ENCODE measurements around the gene ROBO4. TPM values are rescaled to one million over a fixed set of nuclear protein-coding genes. Genes with fewer than 3 reads are reported as not detected.

The ROBO4 gene
- total RNA-seq, 6 experiments from 2014 or later = 3.6 to 18.8 (median 9.0) TPM

- Histone ChIP-seq H3K27ac (no peak overlapping the region), H3K27me3 (peaks cover 8 to 19% of the 10 kb centered on the region in 2 donors), H3K4me1 (peaks cover 0 to 10% (median 0%) of the 10 kb centered on the region in 4 donors), H3K36me3 (no peaks in the 10 kb centered on the region), H3K4me3 (no peak overlapping the region), H3K9me3 (no peaks in the 10 kb centered on the region)
- intact Hi-C loops (cut with DNase I) = no loop called here
- no peak for ATAC-seq
- no CpG with 5 or more reads among the region's 9 CpGs for WGBS (ENCODE audit: insufficient coverage, low coverage, low lambda C conversion rate, missing lambda C conversion rate)
- no peak for DNase-seq
- TF ChIP-seq POLR2A (IDR thresholded peaks at IDR 0.05) = no peak
- TF ChIP-seq, protein P1, sequence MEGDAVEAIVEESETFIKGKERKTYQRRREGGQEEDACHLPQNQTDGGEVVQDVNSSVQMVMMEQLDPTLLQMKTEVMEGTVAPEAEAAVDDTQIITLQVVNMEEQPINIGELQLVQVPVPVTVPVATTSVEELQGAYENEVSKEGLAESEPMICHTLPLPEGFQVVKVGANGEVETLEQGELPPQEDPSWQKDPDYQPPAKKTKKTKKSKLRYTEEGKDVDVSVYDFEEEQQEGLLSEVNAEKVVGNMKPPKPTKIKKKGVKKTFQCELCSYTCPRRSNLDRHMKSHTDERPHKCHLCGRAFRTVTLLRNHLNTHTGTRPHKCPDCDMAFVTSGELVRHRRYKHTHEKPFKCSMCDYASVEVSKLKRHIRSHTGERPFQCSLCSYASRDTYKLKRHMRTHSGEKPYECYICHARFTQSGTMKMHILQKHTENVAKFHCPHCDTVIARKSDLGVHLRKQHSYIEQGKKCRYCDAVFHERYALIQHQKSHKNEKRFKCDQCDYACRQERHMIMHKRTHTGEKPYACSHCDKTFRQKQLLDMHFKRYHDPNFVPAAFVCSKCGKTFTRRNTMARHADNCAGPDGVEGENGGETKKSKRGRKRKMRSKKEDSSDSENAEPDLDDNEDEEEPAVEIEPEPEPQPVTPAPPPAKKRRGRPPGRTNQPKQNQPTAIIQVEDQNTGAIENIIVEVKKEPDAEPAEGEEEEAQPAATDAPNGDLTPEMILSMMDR (IDR thresholded peaks at IDR 0.05) = no peak
Measured at GRCh38 chr11:124872741-124873140, 24.9 kb downstream of the ROBO4 start.

- Histone ChIP-seq H3K27ac (no peak overlapping the region), H3K4me3 (no peak overlapping the region), H3K27me3 (peaks cover 8 to 21% of the 10 kb centered on the region in 2 donors), H3K36me3 (no peaks in the 10 kb centered on the region), H3K4me1 (peaks cover 0 to 11% (median 0%) of the 10 kb centered on the region in 4 donors), H3K9me3 (no peaks in the 10 kb centered on the region)
- no peak for DNase-seq
- no peak for ATAC-seq
- TF ChIP-seq, protein P1 (IDR thresholded peaks at IDR 0.05) = no peak
- no peak for TF ChIP-seq POLR2A (IDR thresholded peaks at IDR 0.05)
- whole genome bisulfite sequencing (ENCODE audit: insufficient coverage, low coverage, low lambda C conversion rate, missing lambda C conversion rate) = 45% methylated on average over 8 of the region's 8 CpGs
- intact Hi-C loops (cut with DNase I) = no loop called here
Measured at GRCh38 chr11:124872280-124872679, 25.4 kb downstream of the ROBO4 start.

DNA sequence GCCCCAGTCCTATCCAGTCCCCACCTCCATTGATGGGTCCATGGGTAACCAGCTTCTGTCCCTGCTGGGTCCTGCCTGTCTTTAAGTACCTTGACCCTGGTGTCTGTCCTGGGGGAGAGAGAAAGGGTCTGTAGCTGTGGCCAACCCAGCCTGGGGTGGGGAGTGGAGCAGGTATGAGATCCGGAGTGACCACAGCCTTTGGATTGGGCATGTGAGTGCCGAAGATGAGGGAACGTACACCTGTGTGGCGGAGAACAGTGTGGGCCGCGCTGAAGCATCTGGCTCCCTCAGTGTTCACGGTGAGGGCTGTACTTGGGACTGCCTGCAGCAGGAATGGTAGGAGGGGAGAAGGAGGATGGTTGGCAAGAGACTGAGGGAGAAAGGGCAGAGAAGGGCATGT, 27.2 kb downstream of the ROBO4 start:
- ATAC-seq (no peak), DNase-seq (no peak)
- intact Hi-C loops (cut with DNase I) = no loop called here
- WGBS (ENCODE audit: insufficient coverage, low coverage, low lambda C conversion rate, missing lambda C conversion rate) = 48% methylated on average over 6 of the region's 7 CpGs
- H3K9me3 ChIP-seq = no peaks in the 10 kb centered on the region
- H3K4me1 ChIP-seq = peaks cover 0 to 11% (median 0%) of the 10 kb centered on the region in 4 donors
- H3K36me3 ChIP-seq = no peaks in the 10 kb centered on the region
- peaks cover 13 to 34% of the 10 kb centered on the region in 2 donors for H3K27me3 ChIP-seq
- no peak for TF ChIP-seq POLR2A (IDR thresholded peaks at IDR 0.05)
- TF ChIP-seq, protein P1 (IDR thresholded peaks at IDR 0.05) = no peak
- no peak overlapping the region for H3K27ac ChIP-seq
- H3K4me3 ChIP-seq = no peak overlapping the region

DNA sequence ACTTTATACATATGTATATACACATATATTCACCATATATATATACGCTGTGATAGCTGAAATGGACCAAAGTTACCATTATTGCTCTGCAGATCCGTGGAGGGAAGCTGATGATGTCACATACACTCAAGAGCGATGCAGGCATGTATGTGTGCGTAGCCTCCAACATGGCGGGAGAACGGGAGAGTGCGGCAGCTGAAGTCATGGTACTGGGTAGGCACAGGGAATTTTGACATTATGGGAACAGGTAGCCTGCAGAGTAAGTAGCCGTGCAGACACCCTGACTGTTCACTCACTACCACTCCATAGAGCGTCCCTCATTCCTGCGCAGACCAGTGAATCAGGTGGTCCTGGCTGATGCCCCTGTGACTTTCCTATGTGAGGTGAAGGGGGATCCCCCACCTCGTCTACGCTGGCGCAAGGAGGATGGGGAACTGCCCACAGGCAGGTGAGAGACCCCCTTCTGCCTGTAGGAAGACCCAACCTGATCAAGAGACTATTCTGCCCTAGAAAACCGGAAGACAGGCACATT, 27.7 kb downstream of the ROBO4 start:
- Histone ChIP-seq H3K9me3 (no peaks in the 10 kb centered on the region), H3K36me3 (no peaks in the 10 kb centered on the region), H3K4me1 (peaks cover 0 to 15% (median 0%) of the 10 kb centered on the region in 4 donors), H3K4me3 (no peak overlapping the region), H3K27ac (no peak overlapping the region), H3K27me3 (peaks cover 13 to 34% of the 10 kb centered on the region in 2 donors)
- TF ChIP-seq, protein P1 (IDR thresholded peaks at IDR 0.05) = no peak
- no peak for TF ChIP-seq POLR2A (IDR thresholded peaks at IDR 0.05)
- 63% methylated on average over 9 of the region's 14 CpGs for WGBS (ENCODE audit: insufficient coverage, low coverage, low lambda C conversion rate, missing lambda C conversion rate)
- no peak for DNase-seq
- no peak for ATAC-seq
- intact Hi-C loops (cut with DNase I) = loop anchor here in 1 of 2 donors (10.0 kb wide), 1 partner anchor 225 kb away; no protein-coding TSS in a partner anchor

Data from right lobe of liver (tissue), 6 donors.